Neuronal stem cell (in vitro differentiated cells): Measurements from ENCODE around the gene NFX1.

Experiments used
- DNase-seq: peaks from one replicate; pipeline ENCODE4 v3.0.0-alpha.2; 2013; ENCODE audit warnings: low spot score
- H2AFZ ChIP-seq: one replicate; pipeline ENCODE4 v1.6.1; 2013; ENCODE audit warnings: mild to moderate bottlenecking, low read length, inconsistent platforms
- H2AK5ac ChIP-seq: 2 replicates; pipeline ENCODE4 v1.6.1; 2013; ENCODE audit warnings: low read depth, mild to moderate bottlenecking, inconsistent platforms, low read length, moderate library complexity, mixed read lengths
- H2BK120ac ChIP-seq: 2 replicates; pipeline ENCODE4 v1.6.1; 2013; ENCODE audit warnings: low read depth, mild to moderate bottlenecking, inconsistent platforms, low read length, moderate library complexity, mixed read lengths
- H2BK12ac ChIP-seq: one replicate; pipeline ENCODE4 v1.6.1; 2013; ENCODE audit warnings: low read length, inconsistent platforms
- H2BK15ac ChIP-seq: 2 replicates; pipeline ENCODE4 v1.6.1; 2013; ENCODE audit warnings: mild to moderate bottlenecking, low read length, inconsistent platforms, mixed read lengths
- H2BK5ac ChIP-seq: one replicate; pipeline ENCODE4 v1.6.1; 2013; ENCODE audit warnings: inconsistent platforms, mild to moderate bottlenecking, low read length, moderate library complexity
- H3K14ac ChIP-seq: one replicate; pipeline ENCODE4 v1.6.1; 2013; ENCODE audit warnings: low read length, inconsistent platforms
- H3K18ac ChIP-seq: 2 replicates; pipeline ENCODE4 v1.6.1; 2013; ENCODE audit warnings: low read length, inconsistent platforms
- H3K23ac ChIP-seq: 2 replicates; pipeline ENCODE4 v1.6.1; 2013; ENCODE audit warnings: low read depth, mild to moderate bottlenecking, mixed read lengths, low read length, inconsistent platforms; ENCODE audit not compliant: poor library complexity
- H3K27ac ChIP-seq: replicated peaks from 3 replicates; pipeline ENCODE4 v1.5.1; 2013; ENCODE audit warnings: low read length, inconsistent platforms
- H3K27me3 ChIP-seq, 3 experiments: 2 replicates each; pipeline ENCODE4 v1.6.1; 2013; ENCODE audit warnings: low read length in 3 of 3, mild to moderate bottlenecking in 2 of 3, inconsistent platforms in 1 of 3, low read depth in 1 of 3, mixed read lengths in 1 of 3, moderate library complexity in 1 of 3; ENCODE audit not compliant: control insufficient read depth in 3 of 3, insufficient read depth in 3 of 3
- H3K36me3 ChIP-seq, 2 donors: replicated peaks in 1 of 2; 2 replicates each; pipeline ENCODE4 v1.6.1; 2013; ENCODE audit warnings: low read length in 2 of 2; ENCODE audit not compliant: control insufficient read depth in 2 of 2, insufficient read depth in 2 of 2
- H3K4ac ChIP-seq: 2 replicates; pipeline ENCODE4 v1.6.1; 2013; ENCODE audit warnings: inconsistent platforms, mild to moderate bottlenecking, low read length, moderate library complexity
- H3K4me1 ChIP-seq, 2 donors: 1 replicate in 1 of 2; 2 replicates in 1 of 2; pipeline ENCODE4 v1.6.1; 2013; ENCODE audit warnings: low read length in 2 of 2, low read depth in 1 of 2; ENCODE audit not compliant: control insufficient read depth in 2 of 2, insufficient read depth in 1 of 2
- H3K4me2 ChIP-seq: one replicate; pipeline ENCODE4 v1.6.1; 2013; ENCODE audit warnings: mild to moderate bottlenecking, low read length, inconsistent platforms; ENCODE audit not compliant: insufficient read depth, poor library complexity, severe bottlenecking
- H3K4me3 ChIP-seq, 2 donors: 2 replicates each; pipeline ENCODE4 v1.5.1; 2013; ENCODE audit warnings: low read length in 2 of 2, mild to moderate bottlenecking in 2 of 2, inconsistent platforms in 1 of 2, moderate library complexity in 1 of 2
- H3K79me1 ChIP-seq: one replicate; pipeline ENCODE4 v1.6.1; 2013; ENCODE audit warnings: low read depth, mild to moderate bottlenecking, inconsistent platforms, low read length, moderate library complexity
- H3K9ac ChIP-seq: one replicate; pipeline ENCODE4 v1.6.1; 2013; ENCODE audit warnings: mild to moderate bottlenecking, low read depth, low read length, inconsistent platforms; ENCODE audit not compliant: poor library complexity
- H3K9me3 ChIP-seq, 2 donors: replicated peaks in 1 of 2; 2 replicates each; pipeline versions ENCODE3 to v1.6.1; 2013; ENCODE audit warnings: low read length in 2 of 2, mild to moderate bottlenecking in 2 of 2, inconsistent platforms in 1 of 2, low read depth in 1 of 2, mixed read lengths in 1 of 2, moderate library complexity in 1 of 2; ENCODE audit not compliant: control insufficient read depth in 2 of 2, insufficient read depth in 1 of 2
- H4K8ac ChIP-seq: one replicate; pipeline ENCODE4 v1.6.1; 2013; ENCODE audit warnings: low read depth, mild to moderate bottlenecking, inconsistent platforms, low read length, moderate library complexity
- H4K91ac ChIP-seq: one replicate; pipeline ENCODE4 v1.6.1; 2013; ENCODE audit warnings: low read length, low read depth, mild to moderate bottlenecking, inconsistent platforms; ENCODE audit not compliant: poor library complexity
- WGBS, 2 donors: extraction: QIAGEN DNeasy Blood & Tissue Kit; methylation state at CpG; one replicate each; pipeline ENCODE4 v1.1.7; 2013; ENCODE audit warnings: missing lambda C conversion rate in 2 of 2, mixed read lengths in 1 of 2; ENCODE audit not compliant: insufficient read length in 2 of 2, insufficient replicate concordance in 1 of 2; ENCODE audit errors: extremely low coverage in 2 of 2; 5-methylcytosine and 5-hydroxymethylcytosine counted together

NFX1 gene

GRCh38 chr9:33263131-33264002 is 26.9 kb upstream of the NFX1 start:
- peak overlapping the region; percentile 94 for H3K9ac ChIP-seq
- H3K4me1 ChIP-seq, result peaks cover 7 to 14% of the 10 kb centered on the region in 2 donors
- H2AK5ac ChIP-seq, result peak overlapping the region; percentile 30
- WGBS, 2 donors, result no CpG with 5 or more reads among the region's 25 CpGs
- H4K91ac ChIP-seq, result no peak overlapping the region
- no peak overlapping the region for H3K4ac ChIP-seq
- no peak overlapping the region for H2BK12ac ChIP-seq
- DNase-seq, result no peak
- peak overlapping the region; percentile 48 for H3K18ac ChIP-seq
- no peak overlapping the region for H4K8ac ChIP-seq
- peaks cover 21 to 64% of the 10 kb centered on the region in 2 donors for H3K36me3 ChIP-seq
- H3K27ac ChIP-seq, result no peak overlapping the region
- no peak overlapping the region for H2BK5ac ChIP-seq
- no peaks in the 10 kb centered on the region for H3K27me3 ChIP-seq
- H2BK15ac ChIP-seq, result no peak overlapping the region
- H2BK120ac ChIP-seq, result no peak overlapping the region
- no peaks in the 10 kb centered on the region for H3K9me3 ChIP-seq
- H3K23ac ChIP-seq, result peak overlapping the region; percentile 75
- H3K79me1 ChIP-seq, result peaks cover 9% of the 10 kb centered on the region
- H3K4me3 ChIP-seq, result peak overlapping the region; percentile 85 to 95
- peak overlapping the region; percentile 95 for H2AFZ ChIP-seq
- peak overlapping the region; percentile 91 for H3K14ac ChIP-seq
- H3K4me2 ChIP-seq, result peak overlapping the region; percentile 90

- Histone ChIP-seq H2BK5ac (no peak overlapping the region), H3K9me3 (no peaks in the 10 kb centered on the region), H2AK5ac (peak overlapping the region; percentile 30), H4K91ac (no peak overlapping the region), H2BK120ac (peak overlapping the region; percentile 66), H3K4me2 (peak overlapping the region; percentile 90), H3K23ac (peak overlapping the region; percentile 75), H3K9ac (peak overlapping the region; percentile 95), H3K27me3 (no peaks in the 10 kb centered on the region), H3K4me1 (peaks cover 7 to 14% of the 10 kb centered on the region in 2 donors), H3K4ac (no peak overlapping the region), H3K27ac (no peak overlapping the region), H3K79me1 (peaks cover 9% of the 10 kb centered on the region), H3K14ac (peak overlapping the region; percentile 91), H3K18ac (peak overlapping the region; percentile 90), H3K36me3 (peaks cover 19 to 64% of the 10 kb centered on the region in 2 donors), H3K4me3 (peak overlapping the region; percentile 85 to 95), H2AFZ (peak overlapping the region; percentile 95), H4K8ac (no peak overlapping the region), H2BK12ac (no peak overlapping the region), H2BK15ac (no peak overlapping the region)
- no CpG with 5 or more reads among the region's 37 CpGs for WGBS, 2 donors
- no peak for DNase-seq
Measured at GRCh38 chr9:33264003-33264472, 26.3 kb upstream of the NFX1 start.

- no peak within 1 kb of the TSS for H4K91ac ChIP-seq
- no peak within 1 kb of the TSS for H3K4ac ChIP-seq
- peak within 1 kb of the TSS; percentile 98 for H3K9ac ChIP-seq
- no peak within 1 kb of the TSS for H2BK15ac ChIP-seq
- peak within 1 kb of the TSS; percentile 85 to 95 for H3K4me3 ChIP-seq
- H2AK5ac ChIP-seq, result peak within 1 kb of the TSS; percentile 60
- H3K23ac ChIP-seq, result peak within 1 kb of the TSS; percentile 75
- peak within 1 kb of the TSS; percentile 66 for H2BK120ac ChIP-seq
- peak within 1 kb of the TSS; percentile 95 for H2AFZ ChIP-seq
- H3K4me2 ChIP-seq, result peak within 1 kb of the TSS; percentile 90
- peaks cover 9% of the 10 kb centered on the region for H3K79me1 ChIP-seq
- DNase-seq, result peak; percentile 98
- no peaks in the 10 kb centered on the region for H3K27me3 ChIP-seq
- peak within 1 kb of the TSS; percentile 90 for H3K18ac ChIP-seq
- no peak within 1 kb of the TSS for H4K8ac ChIP-seq
- peaks cover 14 to 62% of the 10 kb centered on the region in 2 donors for H3K36me3 ChIP-seq
- peak within 1 kb of the TSS; percentile 47 for H3K27ac ChIP-seq
- peaks cover 7 to 14% of the 10 kb centered on the region in 2 donors for H3K4me1 ChIP-seq
- H3K9me3 ChIP-seq, result no peaks in the 10 kb centered on the region
- H3K14ac ChIP-seq, result peak within 1 kb of the TSS; percentile 91
- H2BK5ac ChIP-seq, result no peak within 1 kb of the TSS
- no CpG with 5 or more reads among the region's 67 CpGs for WGBS, 2 donors
- no peak within 1 kb of the TSS for H2BK12ac ChIP-seq
Measured at GRCh38 chr9:33264473-33265177, 25.7 kb upstream of the NFX1 start, which contains the start of the genes BAG1 and CHMP5. BAG1 (minus strand) TSS chr9:33264708. CHMP5 (plus strand) TSS chr9:33265049; CDS start chr9:33265079, 30 bp downstream.
